Measurements from ENCODE around the gene NFIX.
A peak's percentile ranks its signal among the peaks of the same experiment; 100 is the strongest.

Gene NFIX

GRCh38 chr19:13072188-13072908 lies 77.1 kb downstream of the NFIX start:
- no peak for DNase-seq (ENCODE audit: low spot score)

- no peak for DNase-seq (ENCODE audit: low spot score)
These were observed 78.0 kb downstream of the NFIX start for GRCh38 chr19:13073263-13073662.

- DNase-seq (ENCODE audit: low spot score) = no peak
These were observed 79.1 kb downstream of the NFIX start for GRCh38 chr19:13074378-13074777.

- no peak for DNase-seq (ENCODE audit: low spot score)
These were observed 81.0 kb downstream of the NFIX start for GRCh38 chr19:13076320-13076719.

- DNase-seq (ENCODE audit: low spot score) = no peak
These were observed 81.5 kb downstream of the NFIX start for GRCh38 chr19:13076787-13077186.

GRCh38 chr19:13077240-13077639 lies 82.0 kb downstream of the NFIX start:
- no peak for DNase-seq (ENCODE audit: low spot score)

- DNase-seq (ENCODE audit: low spot score) = no peak
These were observed 83.1 kb downstream of the NFIX start for GRCh38 chr19:13078381-13078780.

GRCh38 chr19:13078897-13079541 lies 83.7 kb downstream of the NFIX start:
- DNase-seq (ENCODE audit: low spot score) = peak; percentile 73

- DNase-seq (ENCODE audit: low spot score) = peak; percentile 50
These were observed 84.3 kb downstream of the NFIX start for GRCh38 chr19:13079542-13079986.

- peak; percentile 67 for DNase-seq (ENCODE audit: low spot score)
These were observed 87.1 kb downstream of the NFIX start for GRCh38 chr19:13082192-13083007.

- no peak for DNase-seq (ENCODE audit: low spot score)
These were observed 87.7 kb downstream of the NFIX start for GRCh38 chr19:13083008-13083404.

GRCh38 chr19:13083627-13084026 lies 88.4 kb downstream of the NFIX start:
- no peak for DNase-seq (ENCODE audit: low spot score)

GRCh38 chr19:13085666-13086065 lies 90.4 kb downstream of the NFIX start:
- DNase-seq (ENCODE audit: low spot score) = peak; percentile 41

GRCh38 chr19:13086341-13086740 lies 91.1 kb downstream of the NFIX start:
- peak; percentile 58 for DNase-seq (ENCODE audit: low spot score)

- DNase-seq (ENCODE audit: low spot score) = no peak
These were observed 92.0 kb downstream of the NFIX start for GRCh38 chr19:13087295-13087694.

GRCh38 chr19:13087795-13088537 lies 92.7 kb downstream of the NFIX start:
- no peak for DNase-seq (ENCODE audit: low spot score)

GRCh38 chr19:13089139-13089856 lies 94.0 kb downstream of the NFIX start:
- peak; percentile 41 for DNase-seq (ENCODE audit: low spot score)

- DNase-seq (ENCODE audit: low spot score) = no peak
These were observed 94.7 kb downstream of the NFIX start for GRCh38 chr19:13089857-13090507.

GRCh38 chr19:13090511-13091231 lies 95.4 kb downstream of the NFIX start:
- DNase-seq (ENCODE audit: low spot score) = no peak

Data from cerebellar cortex (tissue), 1 donor.